ENCODE data around the gene BACE1.
A peak's percentile ranks its signal among the peaks of the same experiment; 100 is the strongest.
"Not testable (repeated sequence)": the region's sequence is repeated elsewhere in the genome, so short reads cannot be mapped to it uniquely, and the experiment has no call there.

BACE1 gene

GRCh38 chr11:117316197-117316961 is at the start of gene BACE1:
Gene BACE1 (minus strand): TSS chr11:117316256. CDS start chr11:117315795, 461 bp downstream.
- no peak for DNase-seq (ENCODE audit: low read depth)

DNA sequence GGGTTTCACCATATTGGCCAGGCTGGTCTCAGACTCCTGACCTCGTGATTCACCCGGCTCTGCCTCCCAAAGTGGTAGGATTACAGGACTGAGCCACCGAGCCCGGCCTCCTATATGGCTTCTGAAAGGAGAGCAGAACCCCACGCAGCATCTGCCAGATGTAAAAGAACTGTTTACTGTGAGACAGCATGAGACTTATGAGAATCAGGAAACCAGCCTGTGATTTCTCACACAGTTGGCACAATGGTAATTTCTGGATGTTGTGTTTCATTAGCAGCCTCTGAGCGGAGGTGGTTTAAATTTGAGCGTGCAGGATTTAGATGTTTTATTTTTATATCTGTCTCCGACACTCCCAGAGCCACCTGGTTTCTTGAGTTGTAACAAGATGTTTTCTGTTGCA is 45.4 kb upstream of the BACE1 start:
- no peak for DNase-seq (ENCODE audit: low read depth)

DNA sequence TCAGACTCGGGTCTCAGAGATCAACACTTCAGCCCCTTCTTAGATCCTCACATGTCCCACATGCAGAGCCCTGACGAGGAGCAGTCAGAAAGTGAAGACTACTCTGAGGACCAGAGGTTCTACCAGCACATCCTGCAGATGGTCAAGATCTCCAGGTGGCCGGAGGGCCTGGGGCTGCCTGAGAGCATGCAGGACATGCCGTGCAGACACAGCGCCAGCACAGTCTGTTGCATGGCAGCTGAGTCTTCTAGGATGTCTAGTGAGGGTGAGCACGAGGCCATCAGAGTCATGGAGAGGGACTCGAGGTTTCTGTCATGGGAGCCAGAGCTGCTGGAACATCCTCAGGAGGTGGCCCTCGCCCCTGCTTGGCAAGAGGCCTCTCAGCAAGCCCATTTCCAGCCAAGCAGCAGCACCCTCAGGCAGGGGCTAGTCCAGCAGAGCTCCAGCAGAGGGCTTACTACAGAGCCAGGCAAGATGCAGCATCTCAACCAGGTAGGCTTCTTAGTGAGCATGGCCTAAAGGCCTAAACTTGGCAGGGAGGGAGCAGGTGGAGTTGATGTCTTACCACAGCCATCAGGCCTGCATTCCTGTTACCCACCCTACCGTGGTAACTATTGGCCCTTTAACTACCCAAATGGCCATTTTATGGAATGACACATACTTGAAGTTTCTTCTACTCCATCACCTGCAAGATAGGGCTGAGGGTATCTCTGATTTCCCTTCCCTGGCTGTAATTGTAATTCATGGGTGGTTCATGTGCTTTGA is 40.3 kb upstream of the BACE1 start:
- DNase-seq (ENCODE audit: low read depth): no peak

GRCh38 chr11:117354550-117354949 is 38.5 kb upstream of the BACE1 start:
- no peak for DNase-seq (ENCODE audit: low read depth)

GRCh38 chr11:117345039-117345438 is 29.0 kb upstream of the BACE1 start:
- DNase-seq (ENCODE audit: low read depth): no peak

DNA sequence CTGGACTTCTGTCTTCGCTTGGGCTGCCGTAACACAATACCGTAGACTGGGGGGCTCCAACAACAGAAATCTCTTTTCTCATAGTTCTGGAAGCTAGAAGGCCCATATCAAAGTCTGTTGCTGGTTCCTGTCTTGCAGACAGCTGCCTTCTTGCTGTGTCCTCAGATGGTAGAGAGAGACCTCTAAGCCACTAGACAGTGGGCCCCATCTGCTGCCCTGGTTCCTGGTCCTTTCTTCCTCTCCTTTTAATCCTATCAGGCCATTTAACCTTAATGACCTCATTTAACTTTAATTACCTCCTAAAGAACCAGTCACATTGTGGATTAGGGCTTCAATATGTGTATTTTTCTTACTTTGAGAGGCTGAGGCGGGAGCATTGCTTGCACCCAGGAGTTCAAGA is 21.0 kb upstream of the BACE1 start:
- DNase-seq (ENCODE audit: low read depth): no peak

DNA sequence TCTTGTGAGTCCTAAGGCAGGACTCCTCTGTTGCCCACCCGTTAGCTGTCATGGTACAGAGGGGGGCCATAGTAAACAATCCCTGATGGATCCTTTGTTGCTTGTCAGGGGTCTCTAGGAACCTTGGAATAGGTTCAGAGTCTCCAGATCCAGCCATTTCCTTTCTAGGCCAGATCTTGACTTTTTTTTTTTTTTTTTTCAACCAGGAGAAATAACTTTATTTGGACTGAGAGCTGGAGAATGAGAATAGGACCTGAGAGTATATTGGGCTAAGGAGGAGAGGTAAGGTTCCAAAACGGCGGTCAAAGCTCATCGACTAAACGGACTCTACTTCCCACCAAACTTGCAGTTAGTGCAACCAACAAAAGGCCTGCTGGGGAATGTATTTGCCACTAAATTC is 19.3 kb upstream of the BACE1 start:
- DNase-seq (ENCODE audit: low read depth): no peak

DNA sequence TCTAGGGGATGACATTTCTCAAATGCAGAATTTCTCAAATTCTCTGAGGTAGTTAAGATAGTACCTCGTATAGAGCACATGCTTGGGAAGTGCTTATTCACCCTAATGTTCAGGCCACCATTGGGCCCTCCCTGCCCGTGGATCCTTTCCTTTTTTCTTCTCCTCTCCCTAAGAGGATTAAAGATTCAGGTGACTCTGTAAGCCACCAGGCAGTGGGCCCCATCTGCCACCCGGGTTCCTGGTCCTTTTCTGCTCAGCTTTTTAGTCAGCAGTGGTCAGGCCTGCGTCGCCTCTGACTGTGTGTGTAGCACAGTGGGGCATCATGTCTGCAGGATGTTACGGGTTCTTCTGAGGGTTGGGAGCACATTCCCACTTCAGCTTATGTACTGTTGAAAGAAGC is 18.8 kb upstream of the BACE1 start:
- no peak for DNase-seq (ENCODE audit: low read depth)

DNA sequence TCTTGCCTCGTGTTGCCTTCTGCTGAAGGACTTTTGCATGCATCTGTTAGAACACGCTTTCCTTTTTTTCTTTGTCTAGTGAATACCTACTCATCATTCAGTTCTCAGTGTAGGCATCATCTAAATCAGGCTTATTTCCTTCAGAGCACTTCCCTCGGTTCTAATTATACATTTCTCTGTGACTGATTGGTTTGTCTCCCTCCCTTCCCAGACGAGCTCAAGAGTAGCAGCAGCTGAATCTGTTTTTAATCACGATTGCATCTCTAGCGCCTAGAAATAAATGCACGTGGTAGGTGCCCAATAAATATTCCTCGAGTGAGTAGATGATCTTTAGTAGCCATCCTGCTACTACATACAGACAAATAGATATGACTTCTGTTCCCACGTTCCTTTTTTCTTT is 17.9 kb upstream of the BACE1 start:
- DNase-seq (ENCODE audit: low read depth): no peak

DNA sequence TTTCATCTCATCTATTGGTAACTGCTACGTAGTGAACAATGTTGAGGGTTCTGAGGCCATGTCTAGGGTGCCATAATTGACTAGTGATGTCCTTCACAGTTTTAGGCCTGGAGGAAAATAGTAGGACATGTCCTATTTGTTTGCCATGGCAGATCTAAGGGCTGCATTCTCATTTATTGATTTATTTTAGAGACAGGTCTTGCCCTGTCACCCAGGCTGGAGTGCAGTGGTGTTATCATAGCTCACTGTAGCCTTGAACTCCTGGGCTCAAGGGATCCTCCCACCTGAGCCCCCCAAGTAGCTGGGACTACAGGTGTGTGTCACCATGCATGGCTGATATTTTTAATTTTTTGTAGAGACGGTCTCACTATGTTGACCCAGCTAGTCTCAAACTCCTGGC is 16.8 kb upstream of the BACE1 start:
- DNase-seq (ENCODE audit: low read depth): no peak

DNA sequence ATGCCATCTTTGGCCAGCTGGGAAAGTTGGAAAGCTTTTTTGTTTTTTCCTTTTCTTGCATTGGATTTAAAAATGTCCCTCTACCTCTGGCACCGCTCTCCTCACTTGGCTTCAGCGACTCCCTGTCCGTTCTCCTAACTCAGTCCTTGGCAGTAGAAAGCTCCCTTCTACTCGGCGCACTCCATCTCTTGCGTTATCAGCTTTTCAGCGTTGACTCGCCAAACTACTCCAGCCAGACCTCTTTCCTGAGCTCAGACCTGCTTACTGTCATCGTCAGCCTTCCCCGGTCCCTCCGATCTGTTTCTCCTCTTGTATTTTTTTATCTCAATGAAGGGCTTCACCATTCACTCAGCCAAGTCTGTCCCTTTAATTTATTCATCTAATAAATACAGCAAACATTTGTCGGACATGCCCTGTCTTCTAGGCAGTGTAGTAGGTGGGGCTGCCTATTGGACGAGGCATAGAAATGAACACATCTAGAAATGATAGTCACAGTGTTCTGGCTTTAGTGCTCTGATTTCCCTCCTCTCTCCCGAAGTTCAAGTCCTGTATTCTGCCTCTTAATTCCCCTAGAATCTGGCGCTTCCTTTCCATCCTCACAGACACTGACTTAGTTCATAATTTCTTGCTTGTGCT is 12.4 kb upstream of the BACE1 start:
- no peak for DNase-seq (ENCODE audit: low read depth)

- peak; percentile 89 for DNase-seq (ENCODE audit: low read depth)
Measured at GRCh38 chr11:117327567-117328374, 11.7 kb upstream of the BACE1 start, which contains the start of gene CEP164. Gene CEP164 (plus strand): TSS chr11:117327854. CDS start chr11:117338587, 10,733 bp downstream.

GRCh38 chr11:117327255-117327566 is 11.2 kb upstream of the BACE1 start:
- DNase-seq (ENCODE audit: low read depth): not testable (repeated sequence)

- no peak for DNase-seq (ENCODE audit: low read depth)
Measured at GRCh38 chr11:117319214-117319840, 3.3 kb upstream of the BACE1 start.

DNA sequence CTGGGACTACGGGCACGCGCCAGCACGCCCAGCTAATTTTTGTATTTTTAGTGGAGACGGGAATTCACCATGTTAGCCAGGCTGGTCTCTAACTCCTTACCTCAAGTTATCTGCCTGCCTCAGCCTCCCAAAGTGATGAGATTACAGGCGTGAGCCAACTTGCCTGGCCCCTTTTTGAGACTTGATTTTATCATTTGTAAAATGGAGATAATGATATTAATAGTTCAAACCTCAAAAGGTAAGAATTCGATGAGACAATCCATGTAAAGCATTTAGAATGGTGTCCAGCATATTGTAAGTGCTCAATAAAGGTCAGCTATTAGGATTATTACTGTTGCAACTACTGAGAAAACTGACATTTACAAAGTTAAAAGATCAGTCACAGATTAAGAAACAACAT is 2.7 kb upstream of the BACE1 start:
- DNase-seq (ENCODE audit: low read depth): no peak

GRCh38 chr11:117315285-117316196 is 515 bp downstream of the BACE1 start:
- no peak for DNase-seq (ENCODE audit: low read depth)

DNA sequence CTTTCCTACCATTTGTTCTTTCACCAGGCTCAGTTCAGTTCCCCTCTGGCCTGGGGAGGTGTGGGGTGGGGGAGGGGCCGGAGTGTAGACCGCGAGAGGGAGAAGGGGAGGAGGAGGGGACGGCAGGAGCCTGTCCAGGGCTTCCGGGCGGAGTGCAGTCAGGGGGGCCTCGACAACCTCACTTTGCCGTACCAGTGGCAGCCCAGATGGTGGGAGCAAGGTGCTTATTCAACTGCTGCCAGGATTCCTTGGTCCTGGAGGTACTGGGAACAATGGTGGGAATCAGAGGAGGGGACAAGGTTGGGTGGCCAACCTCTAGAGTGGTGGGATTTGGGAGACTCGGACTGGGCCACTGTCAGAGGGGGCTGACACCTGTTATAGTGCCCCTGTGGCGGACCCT is 1.2 kb downstream of the BACE1 start:
- DNase-seq (ENCODE audit: low read depth): no peak

DNA sequence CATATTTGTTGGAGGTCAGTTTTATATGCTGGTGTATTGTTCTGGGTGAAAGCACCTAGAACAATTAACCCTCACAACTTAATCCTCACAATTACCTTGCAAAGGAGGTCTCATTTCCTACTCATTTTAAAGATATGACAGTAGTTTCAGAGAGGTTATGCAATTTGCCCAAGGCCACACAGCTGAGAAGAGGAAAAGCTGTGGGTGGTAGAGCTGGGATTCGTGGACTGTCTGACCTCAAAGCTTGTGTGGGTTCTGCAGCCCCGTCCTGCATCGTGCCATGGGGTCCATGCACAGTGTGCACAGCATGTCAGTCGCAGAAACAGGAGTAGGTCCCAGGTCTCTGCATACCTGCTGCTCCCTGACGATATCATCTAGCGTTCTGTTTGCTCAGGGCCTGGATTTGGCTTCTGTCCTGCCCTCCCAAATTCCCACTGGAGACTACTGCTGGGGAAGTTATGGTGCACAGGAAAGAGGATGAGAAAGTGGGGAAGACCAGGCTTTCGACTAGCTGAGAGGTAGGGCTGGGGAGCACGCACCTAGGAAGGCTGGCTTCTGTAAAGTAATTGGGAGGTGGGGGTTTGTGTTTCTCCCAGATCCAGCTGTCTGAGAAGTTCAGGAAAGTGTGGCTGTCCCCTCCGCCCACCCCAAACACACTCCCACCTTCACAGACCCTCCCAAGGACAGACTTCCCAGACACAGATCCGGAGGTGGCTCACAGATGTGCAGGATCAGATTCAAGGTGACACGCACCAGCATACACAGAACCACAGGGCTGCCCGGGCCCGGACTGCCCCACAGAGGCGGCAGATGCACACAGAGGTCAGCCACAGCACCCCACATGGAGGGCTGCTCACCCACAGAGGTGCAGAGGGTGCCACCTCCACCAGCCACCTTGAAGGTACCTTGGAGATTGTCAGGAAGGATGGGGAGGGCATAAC is 2.0 kb downstream of the BACE1 start:
- DNase-seq (ENCODE audit: low read depth): no peak

DNA sequence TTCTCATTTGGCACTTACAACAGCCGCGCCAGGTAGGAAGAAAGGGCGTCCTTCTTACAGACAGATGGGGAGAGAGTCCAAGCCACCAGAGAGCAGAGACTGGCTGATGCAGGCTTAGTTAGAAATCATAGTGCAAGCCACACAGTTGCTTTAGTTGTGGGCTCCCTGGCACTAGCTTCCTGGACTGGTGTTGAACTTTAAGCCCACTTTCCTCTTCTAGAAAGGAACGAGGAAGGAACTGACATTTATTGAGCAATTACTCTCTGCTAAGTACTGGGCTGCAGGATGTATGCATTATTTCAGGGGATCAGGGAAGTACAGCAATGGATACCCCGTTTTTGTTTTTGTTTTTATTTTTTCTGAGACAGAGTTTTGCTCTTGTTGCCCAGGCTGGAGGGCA is 3.0 kb downstream of the BACE1 start:
- DNase-seq (ENCODE audit: low read depth): no peak

DNA sequence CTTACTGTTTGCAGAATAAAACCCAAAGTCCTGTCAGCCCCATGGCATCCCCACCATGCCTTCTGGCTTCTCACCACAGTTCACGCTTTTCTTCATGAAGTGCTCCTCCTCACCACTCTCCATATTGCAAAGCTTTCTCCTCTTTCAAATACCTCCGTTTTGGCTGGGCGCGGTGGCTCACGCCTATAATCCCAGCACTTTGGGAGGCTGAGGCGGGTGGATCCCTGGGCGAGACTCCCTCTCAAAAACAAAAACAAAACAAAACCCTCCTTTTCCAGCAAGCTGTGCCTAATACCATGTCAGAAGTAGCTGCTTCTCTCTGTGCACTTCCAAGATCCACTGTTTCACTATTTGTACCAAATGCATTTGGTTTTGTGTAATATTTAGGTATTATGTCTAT is 6.7 kb downstream of the BACE1 start:
- no peak for DNase-seq (ENCODE audit: low read depth)

Measured in activated gamma-delta T cell treated with anti-CD3 and anti-CD28 coated beads, Interleukin-2, amount 50 U/mL, for 16 hours (primary cell).